Limb (tissue), 2 donors: Measurements from ENCODE around the gene CARD10.
A peak's percentile ranks its signal among the peaks of the same experiment; 100 is the strongest.
"Not testable (repeated sequence)": the region's sequence is repeated elsewhere in the genome, so short reads cannot be mapped to it uniquely, and the experiment has no call there.

Experiments used
- DNase-seq, 2 donors: peaks; one replicate each; pipeline ENCODE4 v3.0.0-alpha.2; 2016; ENCODE audit errors: extremely low spot score in 2 of 2

Gene CARD10

DNA sequence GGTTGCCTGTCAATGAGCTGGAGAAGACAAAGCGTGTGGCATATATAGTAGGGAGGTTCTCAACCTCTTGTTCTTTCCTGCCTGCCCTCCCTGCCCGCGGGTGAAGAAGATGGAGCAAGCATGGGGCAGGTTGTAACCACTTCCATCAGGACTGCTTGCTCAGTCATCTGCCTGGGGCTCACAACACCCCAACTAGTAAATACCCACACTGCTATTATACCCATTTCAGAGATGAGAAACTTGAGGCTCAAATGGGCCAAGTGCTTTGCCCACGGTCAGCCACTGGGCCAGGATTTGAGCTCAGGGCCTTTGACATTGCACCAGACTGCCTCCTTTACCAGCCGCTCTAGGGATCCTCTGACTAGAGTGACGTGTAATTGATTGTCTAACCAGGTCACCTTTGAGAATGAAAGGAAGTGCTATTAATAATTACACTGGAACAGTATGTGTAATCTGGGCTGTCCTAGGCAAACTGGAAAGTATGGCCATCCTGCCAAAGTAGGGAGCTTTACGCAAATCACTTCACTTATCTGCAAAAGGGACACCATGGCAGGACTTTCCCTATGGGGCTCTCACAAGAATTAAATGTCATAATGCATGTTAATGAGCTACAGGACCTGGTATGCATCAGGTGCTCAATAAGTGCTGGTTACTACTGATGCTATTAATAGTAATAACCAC, 38.2 kb upstream of the CARD10 start:
- DNase-seq, result no peak

DNA sequence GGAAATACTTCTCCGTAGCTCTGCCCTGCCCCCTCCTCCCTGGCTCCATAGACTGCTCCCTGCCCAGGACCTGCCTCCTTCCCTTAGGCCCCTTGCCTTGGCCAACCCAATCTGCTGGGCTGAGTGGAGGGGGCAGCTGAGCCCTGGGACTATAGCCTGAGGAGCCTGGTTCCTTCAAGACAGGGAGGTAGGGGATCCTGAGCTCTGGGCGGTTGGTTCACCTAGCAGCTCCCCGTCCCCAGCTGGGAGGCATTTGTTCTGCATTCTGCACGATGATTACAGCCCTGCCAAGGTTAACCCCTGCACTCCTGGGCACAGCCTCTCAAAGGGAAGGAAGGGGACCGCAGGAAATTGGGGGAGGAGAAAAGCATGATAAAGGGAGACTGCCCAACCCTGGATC, 37.5 kb upstream of the CARD10 start:
- no peak for DNase-seq

DNA sequence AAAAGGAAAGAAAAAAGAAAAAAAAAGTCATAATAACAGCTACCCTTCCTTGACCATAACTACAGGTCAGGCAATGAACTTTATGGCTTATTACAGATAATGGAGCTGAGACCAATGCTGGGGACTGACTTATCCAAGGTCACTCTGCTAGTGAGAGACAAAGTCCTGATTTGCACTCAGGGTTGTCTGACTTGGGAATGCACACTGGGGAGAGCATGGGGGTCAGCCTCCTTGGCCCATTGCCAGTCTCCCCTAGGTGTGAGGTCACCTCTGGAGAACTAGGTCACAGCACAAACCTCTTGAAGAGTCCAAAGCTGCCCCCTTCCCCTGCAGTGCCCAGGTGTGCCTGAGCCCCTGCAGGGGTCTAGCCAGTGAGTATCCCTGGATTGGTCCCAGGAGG, 35.8 kb upstream of the CARD10 start:
- no peak for DNase-seq

DNA sequence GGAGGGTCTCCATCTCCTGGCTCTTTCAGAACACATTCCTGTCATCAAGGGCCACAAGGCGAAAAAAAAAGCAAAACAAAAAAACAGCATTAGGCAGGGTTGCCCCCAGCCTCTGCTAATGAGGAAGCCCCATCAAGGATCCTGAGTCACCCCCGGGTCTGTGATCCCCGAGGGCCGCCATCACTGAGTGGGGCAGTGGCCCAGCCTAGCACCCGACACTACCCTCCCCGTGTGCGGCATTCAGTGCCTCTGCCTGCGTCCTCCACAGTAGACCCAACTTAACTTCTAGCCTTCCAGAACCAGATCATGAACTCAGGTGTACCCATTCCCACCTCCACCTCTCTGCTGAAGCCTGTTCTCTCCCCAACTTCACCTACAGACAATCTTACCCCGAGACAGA, 34.5 kb upstream of the CARD10 start:
- no peak for DNase-seq

DNA sequence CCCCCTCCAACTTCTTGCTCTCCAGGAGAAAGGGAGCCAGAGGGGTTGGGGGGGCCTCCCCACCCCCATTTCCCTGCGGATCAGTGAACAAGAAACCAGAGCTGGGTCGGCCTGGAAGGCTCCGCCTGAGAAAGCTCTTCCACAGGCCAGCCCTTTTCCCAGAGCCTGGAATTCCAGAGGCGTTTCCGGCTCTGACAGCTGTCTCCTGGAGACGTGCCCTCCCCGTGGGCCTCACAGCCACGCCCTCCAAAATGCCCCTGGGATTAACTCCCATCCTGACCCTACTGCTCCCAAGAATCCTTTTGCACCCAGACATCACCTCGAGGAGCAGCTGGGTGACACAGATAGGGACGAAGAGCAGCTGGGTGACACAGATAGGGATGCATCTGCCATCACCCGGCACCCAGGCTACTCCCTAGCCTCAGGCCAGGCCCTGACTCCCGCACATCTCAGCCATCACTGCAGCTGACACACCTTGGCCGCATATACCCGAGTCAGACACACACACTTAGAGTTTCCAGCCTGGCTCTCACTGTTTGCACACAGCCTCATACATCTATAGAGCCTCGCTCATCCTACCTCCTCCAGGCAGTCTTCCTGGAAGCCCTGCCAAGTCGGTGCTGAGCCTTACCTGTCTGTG, 33.4 kb upstream of the CARD10 start:
- peak; percentile 75 to 83 for DNase-seq

DNA sequence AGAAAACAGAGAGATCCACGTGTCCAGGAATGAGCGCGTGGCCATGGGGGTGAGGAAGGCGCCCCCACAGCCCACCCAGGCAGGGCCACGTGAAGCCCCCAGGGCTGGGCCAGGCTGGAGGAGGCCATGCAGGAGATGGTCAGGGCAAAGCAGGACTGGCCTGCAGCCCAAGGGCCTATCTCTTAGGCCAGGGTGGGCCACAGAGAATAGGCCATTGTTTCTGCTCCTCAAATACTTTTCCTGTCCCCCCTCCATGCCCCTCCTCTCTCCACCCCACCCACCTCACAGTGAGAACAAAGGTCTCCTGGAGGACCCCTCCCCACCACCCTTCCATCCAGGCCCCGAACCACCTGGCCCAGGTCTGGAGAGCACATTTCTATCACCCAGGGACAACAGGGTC, 32.8 kb upstream of the CARD10 start:
- no peak for DNase-seq

DNA sequence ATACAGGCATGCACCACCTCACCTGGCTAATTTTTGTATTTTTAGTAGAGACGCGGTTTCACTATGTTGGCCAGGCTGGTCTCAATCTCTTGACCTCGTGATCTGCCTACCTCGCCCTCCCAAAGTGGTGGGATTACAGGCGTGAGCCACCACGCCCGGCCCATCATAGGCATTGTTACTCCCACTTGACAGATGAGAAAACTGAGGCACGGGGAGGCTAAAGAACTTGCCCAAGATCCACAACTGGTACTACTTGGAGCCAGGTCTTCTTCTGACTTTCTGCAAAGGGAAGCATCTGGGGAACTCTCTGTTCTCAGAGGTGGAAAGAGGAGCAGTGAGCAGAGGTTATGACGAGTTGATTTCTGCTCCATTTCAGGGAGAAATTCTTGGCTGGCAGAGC, 31.7 kb upstream of the CARD10 start:
- DNase-seq, result not testable (repeated sequence)

DNA sequence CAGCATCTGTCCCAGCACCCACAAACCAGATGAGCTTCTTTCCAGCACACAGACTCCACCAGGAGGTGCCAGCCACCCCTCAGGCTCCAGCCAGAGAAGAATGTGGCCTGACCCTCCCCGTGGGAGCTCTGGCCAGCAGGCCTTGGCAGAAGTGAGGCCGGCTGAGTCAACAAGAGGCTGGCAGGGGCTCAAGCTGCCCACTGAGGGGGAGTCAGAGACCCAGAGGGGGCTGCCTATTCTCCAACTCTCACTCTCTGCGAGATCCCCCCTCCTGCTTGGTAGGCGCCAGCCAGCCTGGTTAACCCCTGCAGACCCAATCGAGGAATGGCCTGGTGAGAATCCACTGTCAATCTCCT, 30.5 kb upstream of the CARD10 start:
- peak in 1 of 2 donors; percentile 56 for DNase-seq

DNA sequence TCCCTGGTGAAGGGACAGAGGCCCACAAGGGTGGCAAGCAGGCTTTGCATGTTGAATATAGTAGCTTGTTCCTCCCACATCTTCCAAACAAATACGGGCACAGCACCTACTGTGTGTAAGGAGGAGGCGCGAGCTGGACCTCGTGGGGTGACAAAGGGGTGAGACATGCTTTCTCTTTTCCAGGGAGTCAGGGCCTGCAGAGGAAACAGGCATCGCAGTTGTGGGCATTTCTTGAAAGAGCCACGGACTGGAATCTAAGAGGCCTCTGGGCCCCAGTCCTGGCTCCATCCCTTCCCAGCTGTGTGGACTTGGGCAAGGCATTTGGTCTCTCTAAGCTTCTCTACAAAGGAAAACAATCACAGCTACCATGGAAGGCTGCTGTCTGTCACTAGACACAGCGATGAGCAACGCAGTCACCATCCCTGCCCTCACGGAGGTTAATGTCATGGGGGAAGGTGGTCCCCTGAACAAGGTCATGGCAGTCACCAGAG, 28.1 kb upstream of the CARD10 start:
- peak in 1 of 2 donors; percentile 45 for DNase-seq

DNA sequence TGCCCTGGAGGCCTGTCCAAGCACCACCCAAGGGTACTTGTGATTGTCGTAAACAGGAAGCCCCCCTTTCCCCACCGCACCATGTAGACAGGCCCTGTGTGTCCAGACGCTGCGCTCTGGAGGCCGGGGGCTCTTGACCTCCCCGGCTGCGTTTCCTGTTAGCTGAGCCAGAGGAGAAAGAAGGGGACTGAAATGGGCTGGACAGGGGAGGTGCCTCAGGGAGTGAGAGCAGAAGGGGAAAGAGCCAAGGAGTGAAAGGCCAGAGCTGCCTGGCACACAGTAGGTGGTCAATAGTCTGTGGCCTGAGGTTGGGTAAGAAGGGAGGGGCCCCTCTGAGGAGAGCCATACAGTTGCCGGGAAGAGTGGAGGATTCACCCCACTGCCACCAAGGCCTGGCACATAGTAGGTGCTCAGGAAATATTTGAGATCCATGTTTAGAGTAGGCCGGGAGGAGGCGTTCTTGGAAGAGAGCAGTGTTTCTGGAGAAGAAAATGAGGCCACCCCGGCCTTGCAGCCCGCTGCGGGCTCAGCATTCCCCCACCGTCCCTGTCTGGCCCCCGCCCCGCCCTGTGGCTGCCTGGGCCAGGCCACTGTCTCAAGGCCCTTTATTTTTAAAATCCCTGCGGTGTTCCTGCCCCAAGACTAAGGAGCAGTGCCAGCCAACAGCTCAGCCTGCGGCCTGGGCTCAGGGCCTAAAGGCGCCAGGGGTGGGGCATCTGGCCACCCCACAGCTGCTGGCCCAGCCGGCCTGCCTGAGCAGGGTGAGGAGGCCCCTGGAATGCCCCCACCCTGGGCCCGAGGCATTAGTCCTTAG, 27.4 kb upstream of the CARD10 start:
- peak in 1 of 2 donors; percentile 58 for DNase-seq

DNA sequence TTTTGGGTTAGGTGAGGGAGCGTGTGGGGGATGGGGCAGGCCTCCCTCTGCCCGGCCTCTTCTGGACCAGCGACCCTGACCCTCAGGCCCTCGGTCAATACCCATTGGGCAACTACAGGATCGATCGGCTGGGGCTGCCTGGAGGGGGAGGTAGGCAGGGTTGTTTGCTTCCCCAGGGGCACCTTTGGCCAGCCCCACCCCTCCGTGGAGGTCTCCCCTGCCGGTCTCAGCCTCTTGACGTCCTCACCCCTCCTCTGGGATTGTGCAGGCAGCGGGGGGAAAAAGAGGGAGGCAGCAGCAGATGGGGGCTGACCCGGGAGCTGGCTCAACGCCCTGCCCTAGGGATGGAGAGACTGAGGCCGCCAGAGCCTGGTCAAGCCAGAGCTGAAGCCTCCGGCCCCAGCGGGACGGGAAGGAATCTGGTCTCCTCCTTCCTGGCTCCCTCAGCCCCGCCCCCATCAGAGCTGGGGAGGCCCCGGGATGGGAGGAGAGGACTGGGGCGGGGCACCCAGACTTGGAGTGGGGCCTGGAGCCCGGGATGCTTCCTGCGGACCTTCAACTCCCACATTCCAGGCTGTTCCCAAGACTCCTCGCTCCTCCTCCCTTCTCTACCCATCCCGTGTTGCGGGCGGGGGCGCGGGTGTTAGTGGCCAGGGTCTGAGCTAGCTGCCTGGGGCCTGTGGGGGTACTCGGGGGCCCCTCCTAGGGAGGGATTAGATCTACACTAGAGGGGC, 26.7 kb upstream of the CARD10 start:
- DNase-seq, result peak; percentile 87 to 91

DNA sequence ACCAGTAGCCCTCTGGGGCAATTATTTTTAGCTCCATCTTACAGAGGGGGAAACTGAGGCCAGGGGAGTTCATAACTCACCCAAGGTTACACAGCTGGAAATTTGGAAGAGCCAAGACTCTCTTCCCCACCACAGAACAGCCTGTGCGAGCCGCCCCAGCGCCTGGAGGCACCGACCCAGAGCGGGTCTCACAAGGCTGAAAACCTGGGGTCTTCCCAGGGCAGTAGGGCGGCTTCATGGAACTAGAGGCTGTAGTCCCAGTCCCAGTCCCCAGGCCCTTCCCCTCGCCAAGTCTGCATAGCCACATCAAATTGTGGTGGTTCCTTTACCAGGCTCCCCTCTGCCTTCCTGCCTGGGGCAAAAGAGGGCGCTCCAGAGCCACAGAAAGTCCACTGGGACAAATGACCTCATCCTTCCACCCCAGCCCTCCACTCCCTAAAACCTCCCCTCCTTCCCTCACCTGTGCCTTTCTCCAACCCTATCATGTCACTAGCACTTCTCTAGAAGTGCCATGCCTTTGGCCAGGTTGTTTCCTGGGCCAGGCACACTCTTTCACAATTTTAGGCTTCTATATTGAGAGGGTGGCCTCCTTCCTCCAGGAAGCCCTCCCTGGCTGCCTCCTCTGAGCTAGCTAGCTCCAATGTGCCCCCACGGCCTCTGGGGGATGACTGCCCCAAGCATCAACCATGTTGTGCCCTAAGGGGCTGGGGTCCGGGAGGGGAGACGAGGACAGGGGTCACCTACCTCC, 25.9 kb upstream of the CARD10 start:
- DNase-seq, result no peak

DNA sequence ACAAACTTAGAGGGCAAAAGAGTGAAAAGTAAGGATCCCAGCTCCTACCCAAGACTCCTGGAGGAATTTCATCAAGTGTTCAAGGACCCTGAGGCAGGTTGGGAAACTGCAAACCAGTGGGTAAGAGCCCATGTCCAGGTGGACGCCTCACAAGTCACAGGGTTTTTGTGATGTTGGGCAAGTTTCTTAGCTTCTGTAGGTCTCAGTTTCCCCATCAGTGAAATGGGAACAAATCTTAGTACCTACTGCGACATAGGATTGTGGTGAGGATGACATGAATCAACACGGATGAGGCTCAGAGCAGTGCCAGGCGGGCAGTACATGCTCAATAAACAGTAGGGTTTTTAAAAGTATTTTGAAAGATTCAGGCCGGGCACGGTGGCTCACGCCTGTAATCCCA, 23.7 kb upstream of the CARD10 start:
- DNase-seq, result no peak

DNA sequence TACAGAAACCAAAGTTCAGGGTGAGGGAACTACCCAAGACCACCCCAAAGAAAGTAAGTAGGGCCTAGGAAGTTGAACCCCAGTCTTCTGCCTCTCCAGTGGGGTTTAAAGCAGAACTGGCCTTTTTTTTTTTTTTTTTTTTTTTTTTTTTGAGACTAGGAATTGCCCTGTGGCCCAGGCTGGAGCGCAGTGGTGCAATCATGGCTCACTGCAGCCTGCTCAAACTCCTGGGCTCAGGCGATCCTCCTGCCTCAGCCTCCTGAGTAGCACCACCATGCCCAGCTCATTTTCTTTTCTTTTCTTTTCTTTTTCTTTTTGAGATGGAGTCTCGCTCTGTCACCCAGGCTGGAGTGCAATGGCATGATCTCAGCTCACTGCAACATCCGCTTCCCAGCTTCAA, 23.2 kb upstream of the CARD10 start:
- DNase-seq, result not testable (repeated sequence)

DNA sequence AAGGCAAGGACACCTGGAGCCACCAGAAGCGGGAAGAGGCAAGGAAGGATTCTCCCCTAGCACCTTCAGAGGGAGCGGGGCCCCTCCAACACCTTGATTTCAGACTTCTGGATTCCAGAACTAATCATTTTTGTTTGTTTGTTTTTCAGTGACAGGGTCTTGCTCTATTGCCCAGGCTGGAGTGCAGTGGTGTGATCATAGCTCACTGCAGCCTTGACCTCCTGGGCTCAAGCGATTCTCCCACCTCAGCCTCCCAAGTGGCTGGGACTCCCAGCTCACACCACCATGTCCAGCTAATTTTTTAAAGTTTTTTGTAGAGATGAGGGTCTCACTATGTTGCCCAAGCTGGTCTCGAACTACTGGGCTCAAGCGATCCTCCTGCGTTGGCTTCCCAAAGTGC, 20.6 kb upstream of the CARD10 start:
- DNase-seq, result not testable (repeated sequence)

DNA sequence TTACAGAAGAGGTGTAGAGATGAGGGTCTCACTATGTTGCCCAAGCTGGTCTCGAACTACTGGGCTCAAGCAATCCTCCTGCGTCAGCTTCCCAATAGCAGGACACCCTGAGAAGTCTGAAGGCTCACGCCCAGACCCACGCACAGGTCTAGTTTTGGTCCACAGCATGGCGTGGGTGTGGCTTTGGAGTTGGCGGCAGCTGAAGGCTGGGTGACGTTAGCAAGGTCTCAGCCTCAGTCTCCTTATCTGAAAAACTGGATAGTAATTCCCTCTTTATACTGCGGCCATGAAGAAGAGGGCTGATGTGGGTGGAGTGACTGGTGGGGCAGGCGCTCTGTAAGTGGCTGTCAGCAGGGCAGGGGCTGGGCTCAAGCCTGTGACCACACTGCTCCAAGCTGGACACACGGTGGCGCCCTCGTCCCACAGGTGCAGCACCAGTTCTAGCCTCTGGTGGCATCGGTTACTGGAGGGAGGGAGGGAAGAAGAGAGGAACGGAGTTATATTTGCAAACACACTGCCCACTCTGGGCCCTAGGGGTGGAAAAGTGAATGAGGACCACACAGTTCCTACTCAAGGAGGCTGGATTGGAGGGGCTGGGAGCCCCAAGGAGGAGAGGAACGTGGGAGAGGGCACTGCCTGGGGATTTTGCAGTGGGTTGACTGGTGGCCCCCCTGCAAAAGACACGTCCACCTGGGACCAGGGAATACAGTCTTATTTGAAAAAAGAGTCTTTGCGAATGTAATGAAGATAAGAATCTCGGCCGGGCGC, 19.6 kb upstream of the CARD10 start:
- DNase-seq, result peak; percentile 92 to 94

DNA sequence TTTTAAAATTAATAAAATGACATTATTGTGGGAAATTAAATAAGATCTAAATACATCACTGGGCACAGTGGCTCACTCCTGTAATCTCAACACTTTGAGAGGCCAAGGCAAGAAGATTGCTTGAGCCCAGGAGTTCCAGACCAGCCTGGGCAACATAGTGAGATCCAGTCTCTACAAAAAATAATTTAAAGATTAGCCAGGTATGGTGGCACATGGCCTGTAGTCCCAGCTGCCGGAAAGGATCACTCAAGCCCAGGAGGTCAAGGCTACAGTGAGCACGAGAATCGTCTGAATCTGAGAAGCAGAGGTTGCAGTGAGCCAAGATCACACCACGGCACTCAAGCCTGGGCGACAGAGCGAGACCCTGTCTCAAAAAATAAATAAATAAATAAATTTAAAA, 15.9 kb upstream of the CARD10 start:
- no peak for DNase-seq

DNA sequence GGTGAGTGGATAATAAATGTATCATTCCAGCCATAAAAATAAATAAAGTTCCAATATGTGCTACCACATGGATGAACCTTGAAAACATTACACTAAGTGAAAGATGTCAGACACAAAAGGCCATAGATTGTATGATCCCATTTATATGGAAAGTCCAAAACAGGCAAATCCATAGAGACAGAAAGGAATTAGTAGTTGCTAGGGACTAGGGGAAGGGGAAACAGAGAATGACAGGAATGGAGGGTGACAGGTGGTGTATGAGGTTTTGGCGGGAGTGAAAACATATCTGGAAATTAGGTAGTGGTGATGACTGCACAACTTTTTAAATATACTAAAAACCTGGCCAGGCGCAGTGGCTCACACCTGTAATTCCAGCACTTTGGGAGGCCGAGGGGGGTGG, 15.2 kb upstream of the CARD10 start:
- DNase-seq, result no peak

DNA sequence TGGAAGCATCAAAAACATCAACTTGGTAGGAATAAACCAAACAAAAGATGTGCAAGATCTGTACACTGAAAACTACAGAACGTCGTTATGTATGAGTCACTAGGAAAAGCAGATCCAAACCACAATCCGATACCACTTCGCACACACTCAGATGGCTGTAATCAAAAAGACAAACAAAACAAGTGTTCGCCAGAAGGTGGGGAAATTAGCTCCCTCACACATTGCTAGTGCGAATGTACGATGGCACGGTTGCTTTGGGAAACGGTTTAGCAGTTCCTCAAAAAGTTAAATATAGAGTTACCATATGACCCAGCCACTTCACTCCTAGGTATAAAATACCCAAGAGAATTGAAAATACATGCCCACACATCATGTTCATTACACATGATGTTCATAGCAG, 14.8 kb upstream of the CARD10 start:
- DNase-seq, result no peak

DNA sequence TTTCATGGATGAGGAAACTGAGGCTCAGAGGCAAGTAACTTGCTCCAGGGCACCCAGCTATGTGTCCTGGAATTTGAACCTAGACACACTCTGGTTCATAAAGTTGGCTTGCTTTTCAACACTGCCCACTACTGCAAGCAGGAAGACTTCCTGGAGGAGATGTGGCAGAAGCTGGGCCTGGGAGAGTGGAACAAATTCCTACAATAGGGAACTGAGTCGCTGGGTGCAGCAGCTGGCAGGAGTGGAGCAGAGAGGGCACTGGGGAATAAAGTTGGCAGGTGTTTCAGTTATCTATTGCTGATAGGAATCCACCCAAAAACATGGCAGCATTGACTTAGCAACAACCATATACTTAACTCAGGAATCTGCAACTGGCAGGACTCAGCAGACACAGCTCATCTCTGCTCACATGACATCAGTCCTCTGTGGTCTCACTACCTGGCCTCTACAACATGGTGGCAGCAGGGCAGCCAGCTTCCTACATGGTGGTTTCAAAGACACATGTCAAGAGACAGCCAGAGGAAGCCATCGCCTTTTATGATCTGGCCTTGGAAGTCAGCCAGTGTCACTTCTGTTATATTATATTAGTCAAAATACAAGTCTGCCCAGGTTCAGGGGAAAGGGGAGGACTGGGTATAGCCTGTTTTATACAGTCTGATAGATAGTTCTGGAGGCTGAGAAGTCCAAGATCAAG, 10.6 kb upstream of the CARD10 start:
- no peak for DNase-seq
